ENCODE data around the gene TUBA1C. TPM values are rescaled to one million over a fixed set of nuclear protein-coding genes. Genes with fewer than 3 reads are reported as not detected.
A peak's percentile ranks its signal among the peaks of the same experiment; 100 is the strongest.

TUBA1C gene
- total RNA-seq, 2 experiments from 2014 or later = 237 to 240 TPM

DNA sequence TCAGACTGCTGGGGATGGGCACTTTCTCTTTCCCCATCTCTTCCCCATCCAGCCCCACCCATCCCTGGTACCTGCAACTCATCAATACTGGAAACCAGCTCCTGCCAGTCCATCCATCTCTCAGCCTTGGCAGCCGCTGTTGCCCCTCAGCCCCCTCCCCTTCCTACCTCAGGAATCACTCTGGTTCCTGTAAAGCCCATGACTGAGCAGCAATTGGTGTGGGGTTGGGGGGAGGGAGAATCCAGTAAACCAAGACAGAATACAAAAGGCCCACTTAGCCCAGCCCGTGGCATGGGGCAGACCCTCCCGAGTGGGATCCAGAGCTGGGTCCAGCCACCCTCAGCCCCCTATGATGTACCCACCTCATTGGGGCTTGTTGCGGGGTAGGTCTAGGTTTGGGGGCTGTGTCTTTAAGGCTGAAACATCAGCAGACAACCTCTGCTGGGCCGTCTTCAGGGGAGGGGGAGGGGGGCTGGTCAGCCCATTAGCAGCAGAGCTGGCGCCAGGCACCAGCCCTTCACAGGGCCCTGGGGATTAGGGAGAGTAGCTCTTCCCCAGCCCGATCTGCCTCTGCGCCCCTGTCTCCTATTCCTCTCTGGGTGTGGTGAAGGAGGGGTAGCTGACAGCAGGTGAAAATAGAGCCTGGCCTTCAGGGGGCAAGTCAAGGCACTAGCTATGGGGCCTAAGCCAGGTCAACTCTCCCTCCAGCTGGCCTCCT, 29.4 kb downstream of the TUBA1C start:
- no peaks in the 10 kb centered on the region for H3K36me3 Mint-ChIP-seq (ENCODE audit: low read depth)
- TF ChIP-seq, protein P1, sequence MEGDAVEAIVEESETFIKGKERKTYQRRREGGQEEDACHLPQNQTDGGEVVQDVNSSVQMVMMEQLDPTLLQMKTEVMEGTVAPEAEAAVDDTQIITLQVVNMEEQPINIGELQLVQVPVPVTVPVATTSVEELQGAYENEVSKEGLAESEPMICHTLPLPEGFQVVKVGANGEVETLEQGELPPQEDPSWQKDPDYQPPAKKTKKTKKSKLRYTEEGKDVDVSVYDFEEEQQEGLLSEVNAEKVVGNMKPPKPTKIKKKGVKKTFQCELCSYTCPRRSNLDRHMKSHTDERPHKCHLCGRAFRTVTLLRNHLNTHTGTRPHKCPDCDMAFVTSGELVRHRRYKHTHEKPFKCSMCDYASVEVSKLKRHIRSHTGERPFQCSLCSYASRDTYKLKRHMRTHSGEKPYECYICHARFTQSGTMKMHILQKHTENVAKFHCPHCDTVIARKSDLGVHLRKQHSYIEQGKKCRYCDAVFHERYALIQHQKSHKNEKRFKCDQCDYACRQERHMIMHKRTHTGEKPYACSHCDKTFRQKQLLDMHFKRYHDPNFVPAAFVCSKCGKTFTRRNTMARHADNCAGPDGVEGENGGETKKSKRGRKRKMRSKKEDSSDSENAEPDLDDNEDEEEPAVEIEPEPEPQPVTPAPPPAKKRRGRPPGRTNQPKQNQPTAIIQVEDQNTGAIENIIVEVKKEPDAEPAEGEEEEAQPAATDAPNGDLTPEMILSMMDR (IDR thresholded peaks at IDR 0.05) = no peak
- H3K9me3 Mint-ChIP-seq = no peaks in the 10 kb centered on the region
- no peak for ATAC-seq
- no peak for DNase-seq
- H3K27ac Mint-ChIP-seq = no peak overlapping the region
- H3K27me3 Mint-ChIP-seq = peaks cover 49% of the 10 kb centered on the region
- intact Hi-C loops (cut with micrococcal nuclease) = no loop called here
- POLR2A ChIA-PET = interaction anchor here (1.0 to 1.9 kb wide), 7 partner anchors 9 to 48 kb away, joined by 3 to 6 read pairs (median 4); partner anchors contain the start of genes TROAP and TUBA1C
- peaks cover 13% of the 10 kb centered on the region for H3K4me1 Mint-ChIP-seq (ENCODE audit: low read depth)
- CTCF ChIA-PET = interaction anchor here (0.6 to 13.6 kb wide), 13 partner anchors 8 to 206 kb away, joined by 3 to 115 read pairs (median 13); partner anchors contain the start of genes C1QL4, DNAJC22 and TROAP
- no peak overlapping the region for H3K4me3 Mint-ChIP-seq

GRCh38 chr12:49294804-49295081, 29.9 kb downstream of the TUBA1C start:
- peaks cover 13% of the 10 kb centered on the region for H3K4me1 Mint-ChIP-seq (ENCODE audit: low read depth)
- no peak overlapping the region for H3K27ac Mint-ChIP-seq
- CTCF ChIA-PET = interaction anchor here (0.6 to 13.6 kb wide), 14 partner anchors 9 to 206 kb away, joined by 3 to 115 read pairs (median 12); partner anchors contain the start of genes C1QL4, DNAJC22 and TROAP
- H3K9me3 Mint-ChIP-seq = no peaks in the 10 kb centered on the region
- H3K36me3 Mint-ChIP-seq (ENCODE audit: low read depth) = no peaks in the 10 kb centered on the region
- no peak overlapping the region for H3K4me3 Mint-ChIP-seq
- intact Hi-C loops (cut with micrococcal nuclease) = no loop called here
- POLR2A ChIA-PET = interaction anchor here (1.0 to 1.6 kb wide), 6 partner anchors 9 to 54 kb away, joined by 3 to 6 read pairs (median 4); partner anchors contain the start of genes TROAP and TUBA1C
- DNase-seq (no peak), ATAC-seq (no peak)
- TF ChIP-seq, protein P1 (IDR thresholded peaks at IDR 0.05) = no peak
- H3K27me3 Mint-ChIP-seq = peaks cover 49% of the 10 kb centered on the region

DNA sequence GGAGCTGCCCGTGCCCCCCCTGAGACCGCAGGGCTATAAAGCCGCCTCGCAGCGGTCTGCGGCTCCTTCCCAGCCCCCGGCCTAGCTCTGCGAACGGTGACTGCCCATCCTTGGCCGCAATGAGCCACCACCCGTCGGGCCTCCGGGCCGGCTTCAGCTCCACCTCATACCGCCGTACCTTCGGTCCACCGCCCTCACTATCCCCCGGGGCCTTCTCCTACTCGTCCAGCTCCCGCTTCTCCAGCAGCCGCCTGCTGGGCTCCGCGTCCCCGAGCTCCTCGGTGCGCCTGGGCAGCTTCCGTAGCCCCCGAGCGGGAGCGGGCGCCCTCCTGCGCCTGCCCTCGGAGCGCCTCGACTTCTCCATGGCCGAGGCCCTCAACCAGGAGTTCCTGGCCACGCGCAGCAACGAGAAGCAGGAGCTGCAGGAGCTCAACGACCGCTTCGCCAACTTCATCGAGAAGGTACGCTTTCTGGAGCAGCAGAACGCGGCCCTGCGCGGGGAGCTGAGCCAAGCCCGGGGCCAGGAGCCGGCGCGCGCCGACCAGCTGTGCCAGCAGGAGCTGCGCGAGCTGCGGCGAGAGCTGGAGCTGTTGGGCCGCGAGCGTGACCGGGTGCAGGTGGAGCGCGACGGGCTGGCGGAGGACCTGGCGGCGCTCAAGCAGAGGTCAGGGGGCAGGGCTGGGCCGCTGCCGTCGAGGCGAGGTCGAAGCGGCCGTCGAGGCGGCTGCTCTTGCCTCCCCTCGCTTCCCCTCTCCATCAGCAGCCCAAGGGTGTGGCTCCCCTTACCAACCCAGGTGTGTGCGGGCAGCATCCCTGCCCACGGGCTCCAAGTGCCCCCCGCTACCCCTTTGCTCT, 30.4 kb downstream of the TUBA1C start, which contains the start of gene PRPH:
Gene PRPH, plus strand, starts transcription at position 66 of the 855 bp plus-strand sequence. Its CDS starts 54 bp downstream, at position 120.
- DNase-seq (no peak), ATAC-seq (no peak)
- Mint-ChIP-seq H3K27ac (no peak within 1 kb of the TSS), H3K36me3 (ENCODE audit: low read depth) (no peaks in the 10 kb centered on the region), H3K27me3 (peaks cover 49% of the 10 kb centered on the region), H3K9me3 (no peaks in the 10 kb centered on the region), H3K4me1 (ENCODE audit: low read depth) (peaks cover 13% of the 10 kb centered on the region), H3K4me3 (no peak within 1 kb of the TSS)
- TF ChIP-seq, protein P1 (IDR thresholded peaks at IDR 0.05) = no peak
- ChIA-PET POLR2A (interaction anchor here (0.9 to 1.6 kb wide), 8 partner anchors 10 to 54 kb away, joined by 3 to 6 read pairs (median 3); partner anchors contain the start of genes TROAP and TUBA1C), CTCF (interaction anchor here (0.7 to 13.6 kb wide), 19 partner anchors 10 to 219 kb away, joined by 3 to 115 read pairs (median 6); partner anchors contain the start of genes C1QL4, DNAJC22 and TROAP)
- intact Hi-C loops (cut with micrococcal nuclease) = no loop called here

DNA sequence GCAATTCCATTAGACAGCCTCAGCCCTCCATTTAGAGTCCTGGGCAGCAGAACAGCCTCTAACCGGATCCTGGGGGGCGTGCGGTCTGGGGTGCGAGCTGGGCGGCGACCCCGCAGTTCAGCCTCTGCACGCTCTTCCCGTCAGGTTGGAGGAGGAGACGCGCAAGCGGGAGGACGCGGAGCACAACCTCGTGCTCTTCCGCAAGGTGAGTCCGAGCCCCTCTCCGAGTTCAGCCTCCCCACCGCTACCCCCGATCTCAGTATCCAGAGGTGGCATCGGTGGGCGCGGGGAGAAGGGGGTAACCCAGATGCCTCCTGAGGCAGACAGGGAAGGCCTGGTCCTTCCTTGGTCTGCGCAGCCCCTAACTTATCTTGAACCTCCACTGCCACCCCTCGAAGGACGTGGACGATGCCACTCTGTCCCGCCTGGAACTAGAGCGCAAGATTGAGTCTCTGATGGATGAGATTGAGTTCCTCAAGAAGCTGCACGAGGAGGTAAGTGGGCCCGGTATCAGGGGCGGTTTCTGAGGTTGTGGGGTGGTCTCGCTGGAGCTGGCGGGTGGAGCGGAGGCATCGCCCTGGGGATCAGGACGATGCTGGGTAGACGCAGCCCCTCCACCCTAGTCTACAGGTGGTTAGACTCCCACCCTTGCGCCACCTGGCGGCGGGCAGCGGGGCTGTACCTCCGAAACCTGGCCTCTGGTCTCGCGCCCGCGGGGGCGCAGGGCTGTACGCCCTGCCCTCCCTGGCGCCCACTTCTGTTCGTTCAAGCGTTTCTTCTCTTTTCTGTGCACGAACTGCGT, 31.4 kb downstream of the TUBA1C start:
- peak overlapping the region; percentile 47 for H3K4me3 Mint-ChIP-seq
- no peaks in the 10 kb centered on the region for H3K9me3 Mint-ChIP-seq
- CTCF ChIA-PET = interaction anchor here (0.7 to 13.6 kb wide), 23 partner anchors 11 to 288 kb away, joined by 3 to 115 read pairs (median 4); partner anchors contain the start of genes C1QL4, DNAJC22 and TROAP
- H3K4me1 Mint-ChIP-seq (ENCODE audit: low read depth) = peaks cover 13% of the 10 kb centered on the region
- H3K27me3 Mint-ChIP-seq = peaks cover 53% of the 10 kb centered on the region
- no peaks in the 10 kb centered on the region for H3K36me3 Mint-ChIP-seq (ENCODE audit: low read depth)
- peak; percentile 73 for DNase-seq
- POLR2A ChIA-PET = interaction anchor here (0.9 to 1.6 kb wide), 4 partner anchors 31 to 53 kb away, joined by 3 to 4 read pairs (median 3); partner anchors contain the start of gene TUBA1C
- intact Hi-C loops (cut with micrococcal nuclease) = no loop called here
- H3K27ac Mint-ChIP-seq = no peak overlapping the region
- peak; percentile 82 for ATAC-seq
- TF ChIP-seq, protein P1 (IDR thresholded peaks at IDR 0.05) = peak; percentile 97
